Measurements from ENCODE around the gene MAP7D1.
A peak's percentile ranks its signal among the peaks of the same experiment; 100 is the strongest.
"Not testable (repeated sequence)": the region's sequence is repeated elsewhere in the genome, so short reads cannot be mapped to it uniquely, and the experiment has no call there.

MAP7D1 gene

GRCh38 chr1:36222481-36223380 lies 66.8 kb downstream of the MAP7D1 start:
- Histone ChIP-seq H3K4me3 (peak overlapping the region; percentile 77), H3K27me3 (ENCODE audit: low read depth) (no peaks in the 10 kb centered on the region), H3K4me1 (peaks cover 12% of the 10 kb centered on the region), H3K9me3 (no peaks in the 10 kb centered on the region), H3K36me3 (replicated peaks) (peaks cover 22% of the 10 kb centered on the region)
- in situ Hi-C loops (cut with MboI; ENCODE audit: low sequenced_read_pairs): no loop called here
- DNase-seq (ENCODE audit: low spot score in 2 of 2): no peak

DNA sequence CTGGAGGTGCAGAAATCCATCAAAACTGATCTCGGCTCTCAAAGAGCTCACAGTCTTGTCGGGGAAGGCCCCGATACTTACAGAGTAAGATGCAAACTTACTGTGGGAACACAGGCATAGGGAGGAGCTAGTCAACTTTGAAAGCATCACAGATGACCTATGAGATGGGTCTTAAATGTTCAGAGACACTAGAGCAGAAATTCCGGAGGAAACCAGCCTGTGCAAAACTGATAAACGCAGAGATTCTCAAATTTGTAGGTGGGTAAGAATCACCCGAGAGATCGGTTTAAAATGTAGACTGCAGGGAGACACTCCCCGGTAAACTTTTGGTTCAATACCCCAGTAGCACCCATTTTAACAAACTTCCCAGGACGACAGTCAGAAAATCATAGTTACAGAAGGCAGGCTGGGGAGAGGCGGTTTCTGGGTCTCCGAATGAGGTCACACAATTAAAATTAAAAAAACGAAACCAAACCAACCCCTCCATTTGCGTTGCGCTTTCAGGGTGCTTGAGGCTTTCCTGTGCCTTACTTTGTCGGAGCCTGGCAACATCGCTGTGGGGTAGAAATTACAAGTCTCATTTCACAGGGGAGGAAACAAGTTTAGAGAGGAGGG lies 67.5 kb downstream of the MAP7D1 start:
- Histone ChIP-seq H3K27me3 (ENCODE audit: low read depth) (no peaks in the 10 kb centered on the region), H3K4me3 (peak overlapping the region; percentile 77), H3K9me3 (no peaks in the 10 kb centered on the region), H3K36me3 (replicated peaks) (peaks cover 25% of the 10 kb centered on the region), H3K4me1 (peaks cover 12% of the 10 kb centered on the region)
- in situ Hi-C loops (cut with MboI; ENCODE audit: low sequenced_read_pairs): no loop called here
- peak; percentile 32 to 65 for DNase-seq (ENCODE audit: low spot score in 2 of 2)

- Histone ChIP-seq H3K4me3 (peak within 1 kb of the TSS; percentile 77), H3K9me3 (no peaks in the 10 kb centered on the region), H3K27me3 (ENCODE audit: low read depth) (no peaks in the 10 kb centered on the region), H3K4me1 (peaks cover 12% of the 10 kb centered on the region), H3K36me3 (replicated peaks) (peaks cover 31% of the 10 kb centered on the region)
- DNase-seq (ENCODE audit: low spot score in 2 of 2): peak; percentile 99 to 100
- in situ Hi-C loops (cut with MboI; ENCODE audit: low sequenced_read_pairs): no loop called here
These were observed 68.1 kb downstream of the MAP7D1 start, which contains the start of gene THRAP3 for GRCh38 chr1:36223996-36224536. Gene THRAP3, plus strand, starts transcription at chr1:36224443. Its CDS starts 58,121 bp downstream, at chr1:36282564.

GRCh38 chr1:36224537-36225282 lies 68.8 kb downstream of the MAP7D1 start:
- Histone ChIP-seq H3K27me3 (ENCODE audit: low read depth) (no peaks in the 10 kb centered on the region), H3K9me3 (no peaks in the 10 kb centered on the region), H3K4me1 (peaks cover 12% of the 10 kb centered on the region), H3K36me3 (replicated peaks) (peaks cover 31% of the 10 kb centered on the region), H3K4me3 (peak overlapping the region; percentile 77)
- peak; percentile 73 to 87 for DNase-seq (ENCODE audit: low spot score in 2 of 2)
- in situ Hi-C loops (cut with MboI; ENCODE audit: low sequenced_read_pairs): no loop called here

GRCh38 chr1:36225283-36225899 lies 69.4 kb downstream of the MAP7D1 start:
- H3K9me3 ChIP-seq: no peaks in the 10 kb centered on the region
- no peak for DNase-seq (ENCODE audit: low spot score in 2 of 2)
- no peaks in the 10 kb centered on the region for H3K27me3 ChIP-seq (ENCODE audit: low read depth)
- H3K4me3 ChIP-seq: peak overlapping the region; percentile 77
- H3K4me1 ChIP-seq: peaks cover 12% of the 10 kb centered on the region
- in situ Hi-C loops (cut with MboI; ENCODE audit: low sequenced_read_pairs): no loop called here
- peaks cover 32% of the 10 kb centered on the region for H3K36me3 ChIP-seq (replicated peaks)

DNA sequence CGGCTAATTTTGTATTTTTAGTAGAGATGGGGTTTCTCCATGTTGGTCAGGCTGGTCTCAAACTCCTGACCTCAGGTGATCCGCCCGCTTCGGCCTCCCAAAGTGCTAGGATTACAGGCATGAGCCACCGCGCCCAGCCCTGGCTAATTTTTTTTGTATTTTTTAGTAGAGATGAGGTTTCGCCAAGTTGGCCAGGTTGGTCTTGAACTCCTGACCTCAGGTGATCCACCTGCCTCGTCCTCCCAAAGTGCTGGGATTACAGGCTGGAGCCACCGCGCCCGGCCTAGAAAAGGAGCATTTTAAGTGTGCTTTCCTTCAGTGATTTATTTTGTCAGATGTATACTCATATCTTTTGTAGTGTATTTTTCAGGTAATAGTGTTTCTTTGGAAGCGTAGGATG lies 74.3 kb downstream of the MAP7D1 start:
- H3K4me1 ChIP-seq; H3K27me3 ChIP-seq (ENCODE audit: low read depth); H3K4me3 ChIP-seq; H3K9me3 ChIP-seq; in situ Hi-C loops (cut with MboI; ENCODE audit: low sequenced_read_pairs); DNase-seq (ENCODE audit: low spot score in 2 of 2): not testable (repeated sequence)
- peaks cover 57% of the 10 kb centered on the region for H3K36me3 ChIP-seq (replicated peaks)
